Inferior parietal cortex (tissue), 1 donor: Measurements from ENCODE around the gene DDX25.
A peak's percentile ranks its signal among the peaks of the same experiment; 100 is the strongest.
"Not testable (repeated sequence)": the region's sequence is repeated elsewhere in the genome, so short reads cannot be mapped to it uniquely, and the experiment has no call there.

Experiments
- DNase-seq: peaks from one replicate; pipeline ENCODE4 v3.0.0-alpha.2; 2016; ENCODE audit errors: extremely low spot score

Gene DDX25

GRCh38 chr11:125904678-125905077, 370 bp downstream of the DDX25 start:
- no peak for DNase-seq

- no peak for DNase-seq
Observed at GRCh38 chr11:125910226-125910849, 6.0 kb downstream of the DDX25 start.

DNA sequence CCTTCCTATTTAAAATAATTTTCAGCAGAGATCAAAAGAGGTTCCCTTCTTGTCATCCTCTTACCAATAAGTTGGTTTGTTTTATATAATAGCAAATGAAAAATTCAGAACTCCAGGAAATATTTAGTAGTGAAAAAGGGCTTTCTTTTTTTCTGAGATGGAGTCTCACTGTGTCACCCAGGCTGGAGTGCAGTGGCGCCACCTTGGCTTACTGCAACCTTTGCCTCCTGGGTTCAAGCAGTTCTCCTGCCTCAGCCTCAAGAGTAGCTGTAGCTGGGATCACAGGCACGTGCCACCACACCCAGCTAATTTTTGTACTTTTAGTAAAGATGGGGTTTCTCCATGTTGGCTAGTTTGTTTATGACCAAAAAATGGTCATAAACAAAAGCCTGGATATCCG, 10.3 kb downstream of the DDX25 start:
- not testable (repeated sequence) for DNase-seq

DNA sequence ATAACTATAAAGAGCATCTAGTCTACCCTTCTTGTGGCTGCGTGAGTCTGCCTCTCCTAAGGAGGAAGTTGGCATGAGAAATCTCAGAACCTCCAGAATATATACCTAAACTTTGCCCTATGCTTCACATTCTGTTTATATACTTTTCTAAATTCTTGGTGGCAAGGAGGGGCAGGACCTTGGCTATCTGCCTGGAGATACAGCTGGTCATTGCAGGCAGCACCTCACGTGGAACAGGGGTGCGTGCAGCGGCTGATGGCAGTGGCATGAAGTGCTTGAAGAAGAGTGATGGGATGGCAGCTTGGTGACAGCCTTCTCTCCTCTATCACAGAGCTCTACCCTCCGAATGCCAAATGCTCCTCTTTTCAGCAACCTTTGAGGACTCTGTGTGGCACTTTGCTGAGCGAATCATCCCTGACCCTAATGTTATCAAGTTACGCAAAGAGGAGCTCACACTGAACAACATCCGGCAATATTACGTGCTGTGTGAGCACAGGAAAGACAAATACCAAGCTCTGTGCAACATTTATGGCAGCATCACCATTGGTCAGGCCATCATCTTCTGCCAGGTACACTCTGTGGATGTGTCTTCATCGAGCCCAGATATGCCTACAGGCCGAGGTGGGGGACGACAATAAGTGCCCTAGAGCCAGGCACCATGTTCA, 12.5 kb downstream of the DDX25 start:
- no peak for DNase-seq

- DNase-seq, result no peak
Observed at GRCh38 chr11:125918140-125918840, 14.0 kb downstream of the DDX25 start.

DNA sequence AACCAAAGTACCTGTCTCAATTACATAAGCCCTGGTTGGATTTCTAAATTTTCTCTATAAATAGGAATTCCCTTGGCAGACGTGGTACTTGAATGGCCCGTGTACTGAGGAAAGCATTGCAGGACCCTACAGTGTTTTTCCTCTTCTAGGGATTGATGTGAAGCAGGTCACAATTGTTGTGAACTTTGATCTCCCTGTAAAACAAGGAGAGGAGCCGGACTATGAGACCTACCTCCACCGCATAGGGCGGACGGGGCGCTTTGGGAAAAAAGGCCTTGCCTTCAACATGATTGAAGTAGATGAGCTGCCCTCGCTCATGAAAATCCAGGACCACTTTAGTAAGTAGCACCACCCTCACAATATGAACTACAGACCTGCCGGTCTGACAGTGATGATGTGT, 16.7 kb downstream of the DDX25 start:
- no peak for DNase-seq

- DNase-seq, result no peak
Observed at GRCh38 chr11:125922156-125922555, 17.8 kb downstream of the DDX25 start.

- DNase-seq, result peak; percentile 92
Observed at GRCh38 chr11:125923012-125923579, 18.8 kb downstream of the DDX25 start.

- no peak for DNase-seq
Observed at GRCh38 chr11:125923633-125924032, 19.3 kb downstream of the DDX25 start.

DNA sequence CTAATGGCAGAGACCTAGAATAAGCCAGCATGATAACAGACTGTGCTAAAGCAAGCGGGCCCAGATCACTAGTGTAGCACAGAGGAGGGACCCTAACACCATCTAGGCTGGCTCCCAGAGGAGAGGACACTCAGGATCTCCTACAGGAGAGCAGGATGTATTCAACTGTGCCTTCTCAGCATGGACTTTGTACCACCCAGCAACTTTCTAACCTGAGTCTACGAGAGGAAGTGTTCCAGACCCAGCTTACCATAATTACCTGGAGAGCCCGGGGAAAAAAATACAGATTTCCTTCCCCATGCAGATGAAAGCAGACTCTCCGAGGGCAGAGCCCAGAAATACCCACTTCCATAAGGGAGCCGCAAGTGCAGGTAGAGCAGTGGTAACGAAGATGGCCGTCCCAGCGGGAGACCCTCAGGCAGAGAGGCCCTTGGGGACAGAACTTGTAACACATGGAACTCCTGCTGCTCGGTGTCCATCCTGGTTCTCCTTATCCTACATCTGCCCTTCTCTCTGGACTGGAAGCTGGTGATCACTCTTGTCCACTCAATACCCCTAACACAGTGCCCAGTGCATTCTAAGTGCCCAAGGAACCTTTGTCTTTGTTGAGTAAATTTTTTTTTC, 20.2 kb downstream of the DDX25 start:
- no peak for DNase-seq

DNA sequence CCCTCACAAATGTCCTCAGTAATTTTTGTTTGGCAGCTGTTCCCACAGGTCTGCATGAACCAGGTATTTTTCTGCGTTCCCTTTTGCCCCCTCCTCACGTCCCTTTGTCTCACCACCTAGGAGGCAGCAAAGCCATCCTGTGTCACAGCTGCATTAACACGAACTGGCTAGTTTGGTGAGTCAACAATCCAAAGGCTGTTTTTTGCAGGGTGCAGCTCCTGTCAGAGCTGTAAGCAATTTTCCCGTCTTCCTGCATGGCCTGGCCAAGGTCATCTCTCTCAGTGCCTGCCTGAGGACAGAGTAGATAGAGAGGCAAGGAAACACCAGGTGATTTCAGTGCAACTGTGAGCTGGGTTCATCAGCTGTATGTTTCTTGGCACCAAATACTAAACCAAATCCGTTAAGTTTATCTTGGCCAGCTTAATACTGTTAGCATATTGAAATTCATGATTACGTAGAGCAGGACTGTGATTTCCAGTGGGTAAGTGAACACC, 21.0 kb downstream of the DDX25 start:
- no peak for DNase-seq

DNA sequence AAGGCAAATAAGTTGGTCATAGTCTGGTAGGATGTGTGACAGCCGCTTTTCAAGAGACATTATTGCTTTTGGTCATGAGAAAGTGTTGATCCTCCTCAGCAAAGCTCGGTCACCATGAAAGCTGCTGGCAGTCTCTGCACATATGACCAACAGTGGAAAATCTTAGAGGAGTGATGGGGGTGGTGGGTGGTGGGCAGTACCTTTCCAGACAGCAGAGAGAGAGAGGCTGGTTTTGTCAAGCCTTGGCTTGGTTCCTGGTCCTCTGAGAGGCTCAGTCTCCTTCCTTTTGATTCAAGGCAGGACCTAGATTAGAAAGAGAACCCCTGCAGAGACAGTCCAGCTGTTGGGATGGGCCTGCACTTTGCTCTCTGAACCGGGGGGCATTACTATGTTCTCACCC, 21.5 kb downstream of the DDX25 start:
- DNase-seq, result no peak

GRCh38 chr11:125926682-125927081, 22.4 kb downstream of the DDX25 start:
- DNase-seq, result no peak

- DNase-seq, result no peak
Observed at GRCh38 chr11:125929445-125930075, 25.3 kb downstream of the DDX25 start.

- DNase-seq, result no peak
Observed at GRCh38 chr11:125930076-125930450, 25.8 kb downstream of the DDX25 start.

- no peak for DNase-seq
Observed at GRCh38 chr11:125931116-125931515, 26.8 kb downstream of the DDX25 start.

DNA sequence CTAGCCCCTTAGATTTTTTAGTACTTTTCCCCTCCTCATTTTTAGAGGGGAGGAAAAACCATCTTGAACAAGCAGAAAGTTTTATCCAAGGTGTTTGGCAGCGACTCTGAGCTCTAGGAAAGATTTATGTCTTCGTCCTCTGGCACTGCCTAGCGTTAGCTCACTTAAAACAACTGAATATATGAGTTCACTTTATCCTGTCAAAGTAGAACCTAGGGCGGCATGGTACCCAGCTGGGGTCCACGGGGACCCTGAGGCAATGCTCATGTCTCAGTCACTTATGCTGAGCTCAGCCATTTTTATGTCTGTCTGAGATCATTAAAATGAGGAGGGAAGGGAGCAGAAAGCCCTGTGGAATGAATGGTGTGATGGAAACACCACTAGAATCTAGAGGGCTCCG, 27.4 kb downstream of the DDX25 start:
- DNase-seq, result no peak

DNA sequence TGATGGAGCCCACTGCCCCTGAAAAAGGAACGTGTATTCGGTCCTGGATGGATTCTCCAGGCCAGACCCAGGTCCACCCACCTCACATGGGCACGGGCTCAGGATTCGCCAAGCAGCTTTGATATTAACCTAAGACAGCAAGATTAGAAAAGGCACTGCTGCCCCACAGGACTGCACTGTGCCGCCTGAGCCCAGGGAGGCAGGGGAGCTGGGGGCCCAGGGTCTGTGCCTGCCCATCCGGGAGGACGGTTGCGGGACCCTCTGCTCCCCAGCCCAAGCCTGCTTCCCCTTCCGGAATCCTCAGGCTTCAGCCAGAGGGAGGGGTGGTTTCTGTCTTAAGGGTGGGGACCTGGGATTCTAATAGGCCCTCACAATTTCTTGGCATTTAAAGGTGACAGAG, 28.0 kb downstream of the DDX25 start:
- DNase-seq, result no peak

- DNase-seq, result no peak
Observed at GRCh38 chr11:125933030-125933813, 28.9 kb downstream of the DDX25 start.

- DNase-seq, result no peak
Observed at GRCh38 chr11:125934473-125934872, 30.2 kb downstream of the DDX25 start.

DNA sequence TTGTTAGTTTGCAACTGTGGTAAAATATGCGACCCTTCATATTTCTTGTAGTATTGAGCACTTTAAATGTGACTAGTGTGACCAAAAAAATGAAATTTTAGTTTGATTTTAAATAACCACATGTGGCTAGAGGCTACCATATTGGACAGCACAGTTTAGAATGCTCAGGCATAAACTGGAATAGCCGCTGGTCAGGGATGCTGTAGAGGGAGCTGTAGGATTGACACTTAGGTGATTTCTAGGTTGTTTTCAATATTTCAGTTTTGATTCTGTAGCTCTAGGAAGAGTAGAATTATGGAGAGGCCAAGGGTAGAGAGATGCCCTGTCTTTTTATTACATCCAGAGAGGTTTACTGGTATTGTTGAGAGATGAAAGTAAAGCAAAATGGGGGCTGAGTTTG, 30.7 kb downstream of the DDX25 start:
- no peak for DNase-seq
